GM21367 (cell line): ENCODE data around the gene AMPD1.

Source experiments
- ATAC-seq: cut with Tn5 transposase; IDR thresholded peaks from one replicate; pipeline ENCODE4 v1.9.1; 2021; ENCODE audit not compliant: unreplicated experiment

Gene AMPD1

GRCh38 chr1:114641377-114641776 lies 54.0 kb downstream of the AMPD1 start:
- no peak for ATAC-seq

GRCh38 chr1:114638910-114639309 lies 56.4 kb downstream of the AMPD1 start:
- ATAC-seq, result no peak

- no peak for ATAC-seq
Measured at GRCh38 chr1:114632427-114632826, 62.9 kb downstream of the AMPD1 start.

GRCh38 chr1:114627107-114627506 lies 68.2 kb downstream of the AMPD1 start:
- no peak for ATAC-seq

- ATAC-seq, result no peak
Measured at GRCh38 chr1:114623364-114623763, 72.0 kb downstream of the AMPD1 start.
